ENCODE results near the gene COL8A1. TPM values are rescaled to one million over a fixed set of nuclear protein-coding genes. Genes with fewer than 3 reads are reported as not detected.

The COL8A1 gene
- total RNA-seq, 1 experiment from 2014 or later = 112 TPM

DNA sequence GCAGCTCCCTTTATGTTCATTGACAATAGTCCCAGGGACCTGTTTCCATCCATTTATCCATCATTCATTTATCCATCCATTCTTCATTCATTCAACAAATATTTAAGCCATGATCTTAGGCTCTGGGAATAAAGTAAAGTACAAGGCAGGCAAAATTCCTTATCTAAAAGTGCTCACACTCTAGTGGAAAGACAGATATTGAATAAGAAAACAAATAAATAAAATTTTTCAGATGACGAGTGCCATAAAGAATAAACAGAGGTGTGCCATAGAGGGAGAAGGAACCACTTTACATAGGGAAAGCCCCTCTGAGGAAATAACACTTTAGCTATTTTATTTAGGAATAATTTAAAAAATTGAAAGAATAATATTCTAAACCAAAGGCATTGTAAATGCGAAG, 76.2 kb downstream of the COL8A1 start:
- Mint-ChIP-seq H3K36me3 (ENCODE audit: insufficient read depth, unreplicated experiment) (peaks cover 13% of the 10 kb centered on the region), H3K4me3 (ENCODE audit: unreplicated experiment) (no peak overlapping the region), H3K27ac (ENCODE audit: low read depth, unreplicated experiment) (peak overlapping the region; percentile 29), H3K4me1 (ENCODE audit: insufficient read depth, unreplicated experiment) (peaks cover 24% of the 10 kb centered on the region), H3K27me3 (ENCODE audit: insufficient read depth, unreplicated experiment) (no peaks in the 10 kb centered on the region), H3K9me3 (ENCODE audit: unreplicated experiment) (no peaks in the 10 kb centered on the region)
- intact Hi-C loops (cut with micrococcal nuclease) = no loop called here
- ChIA-PET POLR2A (no interaction called here), CTCF (interaction anchor here (0.7 to 3.1 kb wide), 7 partner anchors 27 to 742 kb away, joined by 3 to 9 read pairs (median 4); no protein-coding TSS in a partner anchor)
- TF ChIP-seq, protein P1, sequence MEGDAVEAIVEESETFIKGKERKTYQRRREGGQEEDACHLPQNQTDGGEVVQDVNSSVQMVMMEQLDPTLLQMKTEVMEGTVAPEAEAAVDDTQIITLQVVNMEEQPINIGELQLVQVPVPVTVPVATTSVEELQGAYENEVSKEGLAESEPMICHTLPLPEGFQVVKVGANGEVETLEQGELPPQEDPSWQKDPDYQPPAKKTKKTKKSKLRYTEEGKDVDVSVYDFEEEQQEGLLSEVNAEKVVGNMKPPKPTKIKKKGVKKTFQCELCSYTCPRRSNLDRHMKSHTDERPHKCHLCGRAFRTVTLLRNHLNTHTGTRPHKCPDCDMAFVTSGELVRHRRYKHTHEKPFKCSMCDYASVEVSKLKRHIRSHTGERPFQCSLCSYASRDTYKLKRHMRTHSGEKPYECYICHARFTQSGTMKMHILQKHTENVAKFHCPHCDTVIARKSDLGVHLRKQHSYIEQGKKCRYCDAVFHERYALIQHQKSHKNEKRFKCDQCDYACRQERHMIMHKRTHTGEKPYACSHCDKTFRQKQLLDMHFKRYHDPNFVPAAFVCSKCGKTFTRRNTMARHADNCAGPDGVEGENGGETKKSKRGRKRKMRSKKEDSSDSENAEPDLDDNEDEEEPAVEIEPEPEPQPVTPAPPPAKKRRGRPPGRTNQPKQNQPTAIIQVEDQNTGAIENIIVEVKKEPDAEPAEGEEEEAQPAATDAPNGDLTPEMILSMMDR (IDR thresholded peaks at IDR 0.05; ENCODE audit: unreplicated experiment) = no peak
- DNase-seq (ENCODE audit: unreplicated experiment) = no peak
- BruUV-seq (replicated peaks) = no TSS peak

DNA sequence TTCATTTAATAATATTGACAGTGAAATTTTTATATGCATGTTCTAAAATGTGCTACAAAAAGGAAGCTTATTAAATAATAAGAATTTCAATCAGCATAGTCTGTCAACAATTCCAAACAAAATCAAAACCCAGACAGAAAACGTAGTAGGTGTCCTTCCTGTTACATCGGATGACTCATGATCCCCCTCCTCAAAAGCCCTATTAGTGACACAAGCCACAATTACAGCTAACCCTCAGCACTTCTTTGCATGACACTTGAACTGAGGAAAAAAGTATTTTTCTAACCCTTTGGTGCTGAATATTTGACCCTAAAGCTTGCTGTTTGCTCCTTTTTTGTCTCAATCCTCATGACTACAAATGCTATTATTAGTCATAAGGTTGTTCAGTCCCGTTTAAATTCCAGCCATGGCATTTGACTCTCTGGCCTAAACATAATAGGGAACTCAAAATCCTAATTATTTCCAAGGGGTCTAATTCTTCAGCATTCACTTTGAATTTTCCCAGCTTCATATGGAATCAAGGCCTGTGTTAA, 78.1 kb downstream of the COL8A1 start:
- H3K4me1 Mint-ChIP-seq (ENCODE audit: insufficient read depth, unreplicated experiment) = peaks cover 36% of the 10 kb centered on the region
- intact Hi-C loops (cut with micrococcal nuclease) = no loop called here
- no peak overlapping the region for H3K27ac Mint-ChIP-seq (ENCODE audit: low read depth, unreplicated experiment)
- H3K4me3 Mint-ChIP-seq (ENCODE audit: unreplicated experiment) = no peak overlapping the region
- ChIA-PET CTCF (interaction anchor here (1.0 kb wide), 1 partner anchor 92 kb away, joined by 3 read pairs; no protein-coding TSS in a partner anchor), POLR2A (no interaction called here)
- DNase-seq (ENCODE audit: unreplicated experiment) = no peak
- H3K9me3 Mint-ChIP-seq (ENCODE audit: unreplicated experiment) = no peaks in the 10 kb centered on the region
- H3K36me3 Mint-ChIP-seq (ENCODE audit: insufficient read depth, unreplicated experiment) = peaks cover 13% of the 10 kb centered on the region
- H3K27me3 Mint-ChIP-seq (ENCODE audit: insufficient read depth, unreplicated experiment) = no peaks in the 10 kb centered on the region
- BruUV-seq (replicated peaks) = no TSS peak
- TF ChIP-seq, protein P1 (IDR thresholded peaks at IDR 0.05; ENCODE audit: unreplicated experiment) = no peak

DNA sequence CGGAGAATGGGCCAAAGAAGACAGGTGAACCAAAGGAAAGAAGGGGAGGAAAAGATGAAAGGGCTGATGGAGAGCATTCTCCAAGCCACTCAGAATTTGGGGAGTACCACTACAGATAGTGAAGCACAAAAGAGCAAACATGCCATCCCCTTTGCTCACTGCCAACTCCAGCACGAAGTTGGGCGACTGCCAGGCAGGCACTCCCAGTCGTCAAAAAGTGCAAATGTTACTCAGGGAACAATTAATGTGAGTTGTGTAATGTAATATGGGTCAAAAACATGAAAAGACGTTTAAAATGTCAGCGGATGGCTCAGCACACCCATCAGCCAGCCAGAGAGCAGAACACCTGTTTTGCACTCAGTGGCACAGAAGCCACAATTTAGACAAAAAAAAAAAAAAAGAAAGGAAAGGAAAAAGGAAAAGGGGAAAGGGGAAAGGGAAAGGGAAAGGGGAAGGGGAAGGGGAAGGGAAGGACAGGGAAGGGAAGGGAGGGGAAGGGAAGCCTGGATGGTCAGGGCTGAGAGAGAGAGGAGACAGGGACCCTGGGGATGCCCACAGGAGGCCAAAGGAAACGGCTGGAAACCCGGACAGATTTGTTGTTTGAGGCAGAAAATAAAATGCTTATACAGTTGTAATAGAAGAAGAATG, 82.7 kb downstream of the COL8A1 start:
- POLR2A ChIA-PET = interaction anchor here (0.5 kb wide), 1 partner anchor 249 kb away, joined by 3 read pairs; no protein-coding TSS in a partner anchor
- peak overlapping the region; percentile 42 for H3K4me3 Mint-ChIP-seq (ENCODE audit: unreplicated experiment)
- peak; percentile 77 for DNase-seq (ENCODE audit: unreplicated experiment)
- TF ChIP-seq, protein P1 (IDR thresholded peaks at IDR 0.05; ENCODE audit: unreplicated experiment) = no peak
- intact Hi-C loops (cut with micrococcal nuclease) = no loop called here
- peaks cover 32% of the 10 kb centered on the region for H3K4me1 Mint-ChIP-seq (ENCODE audit: insufficient read depth, unreplicated experiment)
- no peaks in the 10 kb centered on the region for H3K9me3 Mint-ChIP-seq (ENCODE audit: unreplicated experiment)
- CTCF ChIA-PET = interaction anchor here (0.6 kb wide), 1 partner anchor 867 kb away, joined by 3 read pairs; no protein-coding TSS in a partner anchor
- H3K36me3 Mint-ChIP-seq (ENCODE audit: insufficient read depth, unreplicated experiment) = peaks cover 5% of the 10 kb centered on the region
- peak overlapping the region; percentile 84 for H3K27ac Mint-ChIP-seq (ENCODE audit: low read depth, unreplicated experiment)
- H3K27me3 Mint-ChIP-seq (ENCODE audit: insufficient read depth, unreplicated experiment) = no peaks in the 10 kb centered on the region
- BruUV-seq (replicated peaks) = no TSS peak

DNA sequence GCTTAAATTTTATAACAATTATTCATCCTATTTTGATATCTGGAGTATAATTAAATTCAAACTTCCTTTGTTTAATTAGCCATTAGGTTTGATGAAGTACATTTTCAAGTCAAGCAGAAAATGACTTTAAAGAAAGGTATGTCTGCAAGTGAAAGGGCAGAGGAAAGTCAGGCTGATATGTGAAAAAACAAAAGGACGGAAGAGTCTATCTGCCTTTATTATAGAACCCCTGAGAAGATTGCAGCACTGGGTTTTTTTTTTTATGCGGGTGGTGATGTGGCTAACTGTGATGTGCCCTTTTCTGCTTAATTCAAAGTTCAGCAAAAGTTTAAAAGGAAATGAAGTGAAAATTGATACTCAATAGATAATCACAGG, 83.2 kb downstream of the COL8A1 start:
- ChIA-PET CTCF (interaction anchor here (0.6 kb wide), 1 partner anchor 868 kb away, joined by 3 read pairs; no protein-coding TSS in a partner anchor), POLR2A (no interaction called here)
- H3K4me1 Mint-ChIP-seq (ENCODE audit: insufficient read depth, unreplicated experiment) = peaks cover 32% of the 10 kb centered on the region
- TF ChIP-seq, protein P1 (IDR thresholded peaks at IDR 0.05; ENCODE audit: unreplicated experiment) = no peak
- intact Hi-C loops (cut with micrococcal nuclease) = no loop called here
- no peak overlapping the region for H3K4me3 Mint-ChIP-seq (ENCODE audit: unreplicated experiment)
- H3K36me3 Mint-ChIP-seq (ENCODE audit: insufficient read depth, unreplicated experiment) = peaks cover 5% of the 10 kb centered on the region
- DNase-seq (ENCODE audit: unreplicated experiment) = no peak
- H3K27me3 Mint-ChIP-seq (ENCODE audit: insufficient read depth, unreplicated experiment) = no peaks in the 10 kb centered on the region
- H3K27ac Mint-ChIP-seq (ENCODE audit: low read depth, unreplicated experiment) = peak overlapping the region; percentile 84
- BruUV-seq (replicated peaks) = no TSS peak
- no peaks in the 10 kb centered on the region for H3K9me3 Mint-ChIP-seq (ENCODE audit: unreplicated experiment)
